DOHH2 (cell line): ENCODE measurements around the gene SART3.

ENCODE experiments used
- CTCF ChIP-seq: fragments of 200-600 bp; sonication (generic); IDR thresholded peaks from one replicate; pipeline ENCODE4 v1.5.1; 2014; ENCODE audit warnings: antibody characterized with exemption, mild to moderate bottlenecking, low read depth, low read length; ENCODE audit not compliant: poor library complexity, severe bottlenecking
- EZH2phosphoT487 ChIP-seq: fragments of 200-600 bp; sonication (generic); IDR thresholded peaks from 2 replicates; pipeline ENCODE4 v1.6.1; 2017; ENCODE audit warnings: borderline replicate concordance, mild to moderate bottlenecking, antibody characterized with exemption, low read length, moderate library complexity, mixed read lengths

DNA sequence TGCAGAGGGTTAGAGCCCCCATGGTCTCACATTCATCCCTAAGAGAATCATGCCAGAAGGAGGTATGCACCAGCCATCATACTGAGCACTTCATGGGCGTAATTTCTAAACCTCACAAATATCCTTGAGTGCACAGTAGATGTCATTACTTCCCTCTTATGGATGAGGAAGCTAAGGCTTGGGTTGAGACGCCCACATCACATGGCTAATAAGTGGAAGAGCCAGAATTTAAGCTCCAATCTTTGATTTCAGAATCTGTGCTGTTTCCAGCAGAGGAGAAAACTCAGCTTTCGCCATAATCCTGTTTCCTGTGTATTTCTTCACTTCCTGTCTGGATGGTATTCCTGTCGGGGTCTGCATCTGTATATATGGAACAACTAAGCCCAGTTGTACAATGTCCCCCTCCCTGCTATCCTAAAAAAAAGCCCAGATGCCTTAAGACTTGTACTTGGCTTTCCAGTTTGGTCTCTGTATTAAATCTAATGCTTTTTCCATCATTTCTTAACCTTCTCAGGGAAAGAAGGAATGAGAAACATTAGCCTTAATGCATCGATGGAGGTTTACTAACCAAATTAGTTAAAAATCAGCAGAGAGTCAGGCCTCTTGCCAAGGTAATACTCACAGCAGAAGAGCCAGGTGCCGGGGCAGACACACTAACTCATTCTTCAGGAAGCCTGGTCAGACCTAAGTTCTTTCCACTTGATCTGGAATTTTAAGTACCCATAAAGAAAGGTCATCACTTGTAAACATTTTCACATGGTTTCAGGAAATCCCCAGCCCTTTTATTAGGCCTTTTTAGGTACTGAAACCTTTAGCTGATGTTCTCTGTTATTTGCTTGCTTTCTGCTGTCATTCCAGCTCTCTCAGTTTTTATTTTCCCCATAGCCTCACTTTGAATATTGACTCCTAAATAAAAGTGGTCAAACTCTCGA, 6.7 kb upstream of the SART3 start:
- TF ChIP-seq CTCF (no peak), EZH2phosphoT487 (no peak)
